ENCODE data around the gene ADIPOQ.

Gene ADIPOQ

DNA sequence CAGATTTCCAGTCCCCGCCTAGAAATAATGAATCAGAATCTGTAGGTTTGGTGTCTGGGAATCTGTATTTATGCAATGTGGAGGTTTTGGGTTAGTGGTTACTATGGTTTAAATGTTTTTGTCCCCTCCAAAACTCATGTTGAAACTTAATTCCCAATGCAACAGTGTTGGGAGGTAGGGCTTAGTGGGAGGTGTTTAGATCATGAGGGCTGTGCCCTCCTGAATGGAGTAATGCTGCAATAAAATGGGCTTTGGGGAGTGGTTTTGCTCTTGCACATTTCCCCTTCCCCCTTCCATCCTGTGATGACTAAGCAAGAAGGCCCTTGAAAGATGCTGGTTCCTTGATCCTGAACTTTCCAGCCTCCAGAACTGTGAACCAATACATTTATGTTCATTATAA is 27.1 kb upstream of the ADIPOQ start (continued):
- TF ChIP-seq, protein P1, sequence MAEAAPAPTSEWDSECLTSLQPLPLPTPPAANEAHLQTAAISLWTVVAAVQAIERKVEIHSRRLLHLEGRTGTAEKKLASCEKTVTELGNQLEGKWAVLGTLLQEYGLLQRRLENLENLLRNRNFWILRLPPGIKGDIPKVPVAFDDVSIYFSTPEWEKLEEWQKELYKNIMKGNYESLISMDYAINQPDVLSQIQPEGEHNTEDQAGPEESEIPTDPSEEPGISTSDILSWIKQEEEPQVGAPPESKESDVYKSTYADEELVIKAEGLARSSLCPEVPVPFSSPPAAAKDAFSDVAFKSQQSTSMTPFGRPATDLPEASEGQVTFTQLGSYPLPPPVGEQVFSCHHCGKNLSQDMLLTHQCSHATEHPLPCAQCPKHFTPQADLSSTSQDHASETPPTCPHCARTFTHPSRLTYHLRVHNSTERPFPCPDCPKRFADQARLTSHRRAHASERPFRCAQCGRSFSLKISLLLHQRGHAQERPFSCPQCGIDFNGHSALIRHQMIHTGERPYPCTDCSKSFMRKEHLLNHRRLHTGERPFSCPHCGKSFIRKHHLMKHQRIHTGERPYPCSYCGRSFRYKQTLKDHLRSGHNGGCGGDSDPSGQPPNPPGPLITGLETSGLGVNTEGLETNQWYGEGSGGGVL (tag by site-specific recombination; IDR thresholded peaks at IDR 0.05), result no peak
- TF ChIP-seq ZBTB20 (tag by site-specific recombination; IDR thresholded peaks at IDR 0.05) (peak; percentile 63), SCRT2 (tag by site-specific recombination; IDR thresholded peaks at IDR 0.05) (peak; percentile 45), ZNF501 (tag by site-specific recombination; IDR thresholded peaks at IDR 0.05) (no peak), YY2 (tag by site-specific recombination; IDR thresholded peaks at IDR 0.05) (no peak), ZNF660 (tag by site-specific recombination; IDR thresholded peaks at IDR 0.05) (peak; percentile 54; the same call in 1 of the 2 replicates), MZF1 (tag by site-specific recombination; IDR thresholded peaks at IDR 0.05; ENCODE audit: borderline replicate concordance) (0 out of 2 replicates have a peak, but pooled peaks have one; percentile 52)
- TF ChIP-seq, protein P2, sequence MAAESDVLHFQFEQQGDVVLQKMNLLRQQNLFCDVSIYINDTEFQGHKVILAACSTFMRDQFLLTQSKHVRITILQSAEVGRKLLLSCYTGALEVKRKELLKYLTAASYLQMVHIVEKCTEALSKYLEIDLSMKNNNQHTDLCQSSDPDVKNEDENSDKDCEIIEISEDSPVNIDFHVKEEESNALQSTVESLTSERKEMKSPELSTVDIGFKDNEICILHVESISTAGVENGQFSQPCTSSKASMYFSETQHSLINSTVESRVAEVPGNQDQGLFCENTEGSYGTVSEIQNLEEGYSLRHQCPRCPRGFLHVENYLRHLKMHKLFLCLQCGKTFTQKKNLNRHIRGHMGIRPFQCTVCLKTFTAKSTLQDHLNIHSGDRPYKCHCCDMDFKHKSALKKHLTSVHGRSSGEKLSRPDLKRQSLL (tag by site-specific recombination; IDR thresholded peaks at IDR 0.05), result no peak

DNA sequence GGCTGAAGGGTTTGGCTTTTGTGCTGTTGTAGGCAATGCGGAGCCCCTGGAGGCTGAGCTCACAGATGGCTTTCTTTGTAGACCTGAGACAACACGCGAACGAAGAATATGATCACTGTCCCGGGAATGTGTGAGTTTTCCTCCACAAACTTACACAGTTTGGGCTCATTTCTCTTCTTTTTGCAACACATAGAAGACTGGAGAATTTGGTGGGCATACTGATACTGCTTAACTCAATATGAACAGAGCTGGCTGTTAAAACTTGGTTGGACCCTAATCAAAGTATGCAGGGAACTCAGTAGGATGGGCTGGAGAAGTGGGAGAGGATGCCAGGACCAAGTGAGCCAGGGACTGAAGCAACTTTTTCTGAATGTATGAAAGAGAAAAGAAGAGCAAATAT is 24.0 kb upstream of the ADIPOQ start:
- no peak for TF ChIP-seq ZNF501 (tag by site-specific recombination; IDR thresholded peaks at IDR 0.05)
- TF ChIP-seq ZNF24 (tag by site-specific recombination; IDR thresholded peaks at IDR 0.05), result no peak
- no peak for TF ChIP-seq ZBTB21 (tag by site-specific recombination; IDR thresholded peaks at IDR 0.05)
- no peak for TF ChIP-seq ZNF791 (tag by site-specific recombination; IDR thresholded peaks at IDR 0.05)
- no peak for TF ChIP-seq ZNF768 (tag by site-specific recombination; IDR thresholded peaks at IDR 0.05)
- no peak for TF ChIP-seq ZNF623 (tag by site-specific recombination; IDR thresholded peaks at IDR 0.05)
- no peak for TF ChIP-seq ZNF121 (tag by site-specific recombination; IDR thresholded peaks at IDR 0.05)
- no peak for TF ChIP-seq EGR2 (tag by site-specific recombination; IDR thresholded peaks at IDR 0.05; ENCODE audit: low read depth)
- no peak for TF ChIP-seq OSR2 (tag by site-specific recombination; IDR thresholded peaks at IDR 0.05)
- no peak for TF ChIP-seq ZNF670 (tag by site-specific recombination; IDR thresholded peaks at IDR 0.05; ENCODE audit: low read depth)
- no peak for TF ChIP-seq BCL11B (tag by site-specific recombination; IDR thresholded peaks at IDR 0.05; ENCODE audit: low read depth)
- no peak overlapping the region for H3K27ac ChIP-seq (ENCODE audit: extremely low read depth, low read depth, low read length)
- H3K9me3 ChIP-seq (ENCODE audit: control insufficient read depth, insufficient read depth, low read depth, low read length), result no peaks in the 10 kb centered on the region
- H3K36me3 ChIP-seq (ENCODE audit: control insufficient read depth in 2 of 2, insufficient read depth in 1 of 2, low read length in 2 of 2), result no peaks in the 10 kb centered on the region
- ChIA-PET CTCF (interaction anchor here (0.8 kb wide), 1 partner anchor 10 kb away, joined by 4 read pairs; no protein-coding TSS in a partner anchor), POLR2A (interaction anchor here (1.6 kb wide), 1 partner anchor 9 kb away, joined by 4 read pairs; no protein-coding TSS in a partner anchor)
- H3K4me3 ChIP-seq (ENCODE audit: low read depth, low read length), result no peak overlapping the region
- no peaks in the 10 kb centered on the region for H3K4me1 ChIP-seq (ENCODE audit: control insufficient read depth, insufficient read depth, low read length)

DNA sequence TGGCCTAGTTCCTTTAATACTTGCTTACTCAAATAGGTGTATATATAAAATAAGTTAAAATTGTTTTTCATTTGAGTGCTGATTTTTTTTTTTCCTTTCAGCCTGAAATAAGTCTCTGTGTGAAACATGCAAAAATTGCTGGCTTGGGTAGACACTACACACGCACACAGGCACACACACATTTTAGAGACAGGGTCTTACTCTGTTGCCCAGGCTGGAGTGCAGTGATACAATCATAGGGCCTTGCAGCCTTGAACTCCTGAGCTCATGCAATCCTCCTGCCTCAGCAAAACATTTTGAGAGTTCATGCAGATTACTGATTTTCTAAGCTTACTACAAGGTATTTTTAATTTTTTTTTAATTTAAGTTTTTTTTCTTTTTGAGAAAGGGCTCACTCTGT is 23.6 kb upstream of the ADIPOQ start:
- no peak overlapping the region for H3K27ac ChIP-seq (ENCODE audit: extremely low read depth, low read depth, low read length)
- H3K36me3 ChIP-seq (ENCODE audit: control insufficient read depth in 2 of 2, insufficient read depth in 1 of 2, low read length in 2 of 2), result no peaks in the 10 kb centered on the region
- TF ChIP-seq, protein P3, sequence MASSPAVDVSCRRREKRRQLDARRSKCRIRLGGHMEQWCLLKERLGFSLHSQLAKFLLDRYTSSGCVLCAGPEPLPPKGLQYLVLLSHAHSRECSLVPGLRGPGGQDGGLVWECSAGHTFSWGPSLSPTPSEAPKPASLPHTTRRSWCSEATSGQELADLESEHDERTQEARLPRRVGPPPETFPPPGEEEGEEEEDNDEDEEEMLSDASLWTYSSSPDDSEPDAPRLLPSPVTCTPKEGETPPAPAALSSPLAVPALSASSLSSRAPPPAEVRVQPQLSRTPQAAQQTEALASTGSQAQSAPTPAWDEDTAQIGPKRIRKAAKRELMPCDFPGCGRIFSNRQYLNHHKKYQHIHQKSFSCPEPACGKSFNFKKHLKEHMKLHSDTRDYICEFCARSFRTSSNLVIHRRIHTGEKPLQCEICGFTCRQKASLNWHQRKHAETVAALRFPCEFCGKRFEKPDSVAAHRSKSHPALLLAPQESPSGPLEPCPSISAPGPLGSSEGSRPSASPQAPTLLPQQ (tag by site-specific recombination; IDR thresholded peaks at IDR 0.05), result no peak
- no peaks in the 10 kb centered on the region for H3K4me1 ChIP-seq (ENCODE audit: control insufficient read depth, insufficient read depth, low read length)
- CTCF ChIA-PET, result interaction anchor here (1.2 to 1.8 kb wide), 3 partner anchors 16 to 204 kb away, joined by 5 to 11 read pairs (median 8); no protein-coding TSS in a partner anchor
- H3K9me3 ChIP-seq (ENCODE audit: control insufficient read depth, insufficient read depth, low read depth, low read length), result no peaks in the 10 kb centered on the region
- no peak overlapping the region for H3K4me3 ChIP-seq (ENCODE audit: low read depth, low read length)
- POLR2A ChIA-PET, result interaction anchor here (1.6 kb wide), 1 partner anchor 9 kb away, joined by 4 read pairs; no protein-coding TSS in a partner anchor

Data from HEK293 (cell line).